NCI-H2196 (cell line): Measurements from ENCODE around the gene B9D2.
A peak's percentile ranks its signal among the peaks of the same experiment; 100 is the strongest.
"Not testable (repeated sequence)": the region's sequence is repeated elsewhere in the genome, so short reads cannot be mapped to it uniquely, and the experiment has no call there.

ENCODE experiments used
- DNase-seq: peaks from one replicate; lab custom pipeline; 2025; ENCODE audit not compliant: unreplicated experiment; lab: John Stamatoyannopoulos, UW

The B9D2 gene

DNA sequence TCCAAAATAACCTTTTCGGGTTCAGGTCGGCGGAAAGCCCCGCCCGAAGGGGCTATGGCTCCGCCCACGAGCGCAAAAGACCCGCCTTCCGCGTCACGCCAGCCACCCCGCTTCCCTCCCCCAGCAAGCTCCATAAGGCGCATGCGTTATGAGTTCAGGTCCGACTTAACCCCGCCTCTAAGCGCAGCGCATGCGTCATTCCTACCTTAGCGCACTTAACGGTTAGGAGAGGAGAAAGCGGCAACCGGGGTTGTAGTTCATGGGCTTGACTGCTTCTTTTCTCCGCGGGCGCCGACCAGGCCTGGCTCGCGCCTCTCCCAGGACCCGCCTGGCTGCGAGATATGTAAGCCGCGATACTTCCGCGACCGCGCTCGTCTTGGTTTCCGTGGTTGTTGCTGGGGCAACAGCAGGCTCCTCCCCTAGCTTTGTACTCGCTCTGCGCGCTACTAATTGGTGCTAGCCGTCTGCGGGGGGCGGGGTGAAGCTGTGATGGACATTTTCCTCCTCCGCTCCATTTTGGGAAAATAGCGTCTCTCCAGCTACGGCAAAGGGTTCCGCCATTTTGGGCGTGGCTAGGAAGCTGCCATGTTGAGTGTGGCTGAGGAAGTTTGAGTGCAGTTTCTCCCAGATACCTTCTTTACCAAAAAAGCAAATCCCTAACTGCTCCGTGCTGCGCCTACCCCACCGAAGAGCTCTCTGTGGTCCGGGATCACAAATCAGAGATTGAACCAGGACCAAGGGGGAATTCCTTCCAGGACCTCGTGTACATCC, at the start of gene B9D2:
B9D2 (minus strand) TSS at position 397 of the 771 bp plus-strand sequence. CDS start 630 bp downstream, outside the sequence.
- peak; percentile 98 for DNase-seq

- no peak for DNase-seq
Observed at GRCh38 chr19:41412953-41413352, 49.0 kb upstream of the B9D2 start.

DNA sequence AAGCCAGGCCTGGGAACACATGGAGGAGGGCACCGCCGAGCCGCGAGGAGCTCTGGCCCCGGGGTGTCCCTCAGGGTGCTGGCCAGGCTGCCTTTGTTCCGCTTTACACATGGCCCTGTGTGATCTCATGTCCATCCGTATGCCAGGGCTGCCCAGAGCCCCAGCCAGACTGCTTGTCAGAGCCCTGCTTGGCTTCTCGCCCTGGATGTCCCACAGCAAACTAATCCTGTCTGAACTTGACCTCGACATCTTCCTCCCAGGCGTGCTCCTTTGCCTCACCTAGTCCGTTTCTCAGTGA, 48.0 kb upstream of the B9D2 start:
- no peak for DNase-seq

- no peak for DNase-seq
Observed at GRCh38 chr19:41411100-41411967, 47.4 kb upstream of the B9D2 start.

DNA sequence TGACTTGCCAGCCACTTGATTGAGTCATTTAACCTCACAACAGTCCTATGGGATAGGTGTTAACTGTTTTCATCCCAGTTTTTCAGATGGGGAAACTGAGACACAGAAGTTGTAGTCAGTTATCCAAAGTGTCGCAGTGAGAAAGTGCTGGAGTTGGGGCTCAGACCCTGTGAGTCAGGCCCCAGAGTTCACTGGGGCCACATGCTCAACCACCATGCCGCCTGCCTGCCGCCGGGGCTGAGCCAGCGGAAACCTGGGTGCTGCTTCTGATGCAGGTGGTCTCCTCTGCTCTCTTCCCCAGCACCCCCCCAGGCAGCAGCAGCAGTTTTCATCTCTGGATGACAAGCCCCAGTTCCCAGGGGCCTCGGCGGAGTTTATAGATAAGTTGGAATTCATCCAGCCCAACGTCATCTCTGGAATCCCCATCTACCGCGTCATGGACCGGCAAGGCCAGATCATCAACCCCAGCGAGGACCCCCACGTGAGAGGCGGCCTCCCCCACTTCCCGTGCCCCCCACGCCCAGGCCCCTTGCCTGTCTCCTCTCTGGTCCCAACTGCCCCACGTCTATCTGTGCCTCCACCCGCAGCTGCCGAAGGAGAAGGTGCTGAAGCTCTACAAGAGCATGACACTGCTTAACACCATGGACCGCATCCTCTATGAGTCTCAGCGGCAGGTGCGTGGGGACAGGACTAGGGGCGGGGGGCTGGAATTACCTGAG, 46.5 kb upstream of the B9D2 start:
- DNase-seq: no peak

DNA sequence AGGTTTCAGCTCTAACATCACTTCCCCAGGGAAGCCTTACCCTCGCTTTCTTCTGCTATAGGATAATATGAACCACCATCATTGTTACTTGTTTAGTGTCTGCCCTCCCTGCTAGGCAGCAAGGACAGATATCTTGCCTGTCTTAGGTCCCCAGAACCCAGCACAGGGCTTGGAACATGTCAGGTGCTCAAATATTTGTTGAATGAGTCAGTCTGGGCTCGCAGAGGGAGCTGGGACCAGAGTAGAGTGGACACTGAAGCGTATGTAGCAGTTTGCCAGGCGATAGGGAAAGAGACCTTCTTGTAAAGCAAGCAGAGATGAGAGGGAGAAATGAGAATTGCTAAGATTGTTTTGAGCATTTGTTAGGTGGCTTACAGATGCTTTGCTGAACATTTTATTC, 45.3 kb upstream of the B9D2 start:
- DNase-seq: peak; percentile 58

GRCh38 chr19:41408846-41409245, 44.9 kb upstream of the B9D2 start:
- not testable (repeated sequence) for DNase-seq

GRCh38 chr19:41408256-41408655, 44.3 kb upstream of the B9D2 start:
- no peak for DNase-seq

GRCh38 chr19:41407271-41407670, 43.3 kb upstream of the B9D2 start:
- peak; percentile 22 for DNase-seq

DNA sequence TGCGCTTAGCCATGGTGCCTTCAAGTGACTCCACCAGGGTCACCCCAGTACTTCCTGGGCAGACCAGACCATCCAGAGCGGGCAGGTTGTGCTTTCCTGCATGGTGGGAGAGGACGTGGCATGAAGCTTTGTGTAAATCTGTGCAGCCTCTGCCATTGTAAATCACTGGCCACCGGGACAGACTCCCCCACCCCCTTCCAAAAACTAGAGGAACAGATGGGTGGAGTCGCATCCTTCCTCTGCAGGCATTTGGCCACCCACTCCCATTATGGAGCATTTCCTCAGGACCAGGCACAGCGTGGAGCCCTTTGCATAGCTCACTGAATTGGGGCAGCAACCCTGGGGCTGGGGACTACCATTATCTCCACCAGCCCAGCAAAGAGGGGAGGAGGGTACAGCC, 41.8 kb upstream of the B9D2 start:
- no peak for DNase-seq

DNA sequence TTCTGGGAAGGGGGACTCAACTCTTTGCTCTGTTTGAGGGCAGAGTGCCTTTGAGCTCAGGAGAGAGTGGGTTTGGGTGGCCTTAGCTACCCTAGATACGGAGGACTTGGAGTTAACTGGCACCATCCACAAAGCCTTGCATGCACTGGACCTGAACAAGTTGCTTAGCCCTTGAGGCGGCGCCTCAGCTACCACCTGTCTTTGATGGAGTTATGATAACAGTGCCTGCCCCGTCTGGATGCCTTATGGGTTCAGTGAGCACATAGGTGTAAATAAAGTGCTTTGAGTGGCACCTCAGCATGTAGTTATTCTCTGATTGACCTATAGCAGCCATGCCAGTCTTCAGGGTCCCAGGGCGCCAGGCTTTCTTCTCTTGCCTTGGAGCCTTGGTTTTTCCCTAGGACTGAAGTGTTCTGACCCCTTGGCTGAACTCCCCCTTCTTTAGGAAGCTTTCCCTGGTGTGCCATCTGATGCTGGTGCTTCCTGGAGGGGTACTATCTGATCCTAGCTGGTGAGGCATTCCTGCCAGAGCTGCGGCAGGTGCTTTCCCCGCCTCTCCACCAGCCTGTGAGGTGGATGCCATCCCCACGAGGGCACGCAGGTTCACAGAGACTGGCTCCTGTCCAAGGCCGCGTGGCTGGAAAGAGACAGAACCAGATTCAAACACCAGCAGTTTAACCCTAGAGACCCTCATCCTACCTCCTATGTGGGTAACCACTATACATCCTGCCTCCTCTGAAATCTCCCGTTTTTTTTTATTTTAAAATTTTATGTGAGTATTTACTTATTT, 39.4 kb upstream of the B9D2 start:
- peak; percentile 50 for DNase-seq

DNA sequence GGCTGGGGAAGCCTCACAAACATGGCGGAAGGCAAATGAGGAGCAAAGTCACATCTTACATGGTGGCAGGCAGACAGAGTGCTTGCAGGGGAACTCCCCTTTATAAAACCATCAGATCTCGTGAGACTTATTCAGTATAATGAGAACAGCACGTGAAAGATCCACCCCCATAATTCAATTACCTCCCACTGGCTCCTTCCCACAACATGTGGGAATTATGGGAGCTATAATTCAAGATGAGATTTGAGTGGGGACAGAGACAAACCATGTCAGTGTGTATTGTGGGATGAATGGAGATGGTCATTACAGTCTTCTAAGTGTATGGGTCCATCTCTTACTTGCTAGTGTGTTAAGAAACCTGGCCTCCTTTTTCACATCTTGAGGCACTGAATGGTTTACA, 38.1 kb upstream of the B9D2 start:
- no peak for DNase-seq

- DNase-seq: no peak
Observed at GRCh38 chr19:41401483-41401882, 37.5 kb upstream of the B9D2 start.

- DNase-seq: no peak
Observed at GRCh38 chr19:41399525-41399924, 35.6 kb upstream of the B9D2 start.

- DNase-seq: no peak
Observed at GRCh38 chr19:41399091-41399490, 35.1 kb upstream of the B9D2 start.

GRCh38 chr19:41398598-41398997, 34.6 kb upstream of the B9D2 start:
- DNase-seq: no peak

GRCh38 chr19:41398050-41398418, 34.1 kb upstream of the B9D2 start:
- no peak for DNase-seq

- DNase-seq: peak; percentile 100
Observed at GRCh38 chr19:41397086-41398049, 33.4 kb upstream of the B9D2 start, which contains the start of the genes BCKDHA and EXOSC5. BCKDHA (plus strand) TSS chr19:41397818; CDS start chr19:41397828, 10 bp downstream. EXOSC5 (minus strand) TSS chr19:41397359; CDS start chr19:41397328, 31 bp downstream.

GRCh38 chr19:41395355-41395754, 31.4 kb upstream of the B9D2 start:
- DNase-seq: no peak

DNA sequence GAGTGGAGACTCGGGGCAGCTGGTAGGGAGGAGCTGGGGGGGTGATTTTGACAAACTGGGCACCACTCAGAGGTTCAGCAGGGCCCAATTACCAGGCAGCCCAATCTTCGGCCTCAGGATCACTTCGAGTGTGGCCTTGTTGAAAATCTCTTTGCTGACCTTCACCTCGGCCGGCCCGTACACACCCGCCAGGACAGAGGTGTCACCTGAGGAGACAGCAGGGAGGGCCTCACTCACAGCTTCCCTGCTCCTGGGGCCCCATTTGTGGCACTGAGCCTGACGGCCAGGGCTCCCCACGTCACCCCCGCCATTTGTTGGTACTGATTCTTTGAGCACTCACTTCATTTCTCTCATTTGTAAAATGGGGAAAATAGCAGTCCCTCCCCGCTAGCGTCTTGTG, 28.8 kb upstream of the B9D2 start:
- no peak for DNase-seq
